Caco-2 (cell line): Measurements from ENCODE around the gene TAF6. TPM values are rescaled to one million over a fixed set of nuclear protein-coding genes. Genes with fewer than 3 reads are reported as not detected.

Source experiments
- BruUV-seq: library from RNA; stranded (reverse); fragments of 400-500 nt; replicated peaks from 2 replicates; lab custom pipeline; 2021; lab: Mats Ljungman, UMichigan
- CTCF ChIA-PET: fragments of 300-600 bp; sonication (Branson Sonifier 250); formaldehyde crosslinking; loops from one replicate; lab custom pipeline; 2022; ENCODE audit warnings: antibody characterized with exemption; lab: Charles Lee
- POLR2A ChIA-PET: fragments of 300-600 bp; sonication (Branson Sonifier 250); formaldehyde crosslinking; loops from one replicate; lab custom pipeline; 2022; ENCODE audit warnings: antibody characterized with exemption; lab: Charles Lee
- DNase-seq, 2 experiments: peaks; one replicate each; pipeline versions ENCODE4 v3.0.0 to v3.0.0-alpha.2; 2020 to 2022
- H3K27me3 ChIP-seq: replicated peaks from 2 replicates; pipeline ENCODE4 v1.6.0; 2011; ENCODE audit warnings: low read length; ENCODE audit not compliant: control insufficient read depth, insufficient read depth
- H3K36me3 ChIP-seq: 2 replicates; pipeline ENCODE4 v1.5.1; 2011; ENCODE audit warnings: low read length; ENCODE audit not compliant: control insufficient read depth, insufficient read depth
- H3K4me1 ChIP-seq: fragments of 250-450 bp; sonication (Bioruptor Pico); 2 replicates; pipeline ENCODE4 v1.5.1; 2020; ENCODE audit warnings: mild to moderate bottlenecking
- H3K4me3 ChIP-seq: 2 replicates; pipeline ENCODE4 v1.5.1; 2011; ENCODE audit warnings: low read depth, mild to moderate bottlenecking, control low read depth, low read length
- H3K9me3 ChIP-seq: fragments of 250-450 bp; sonication (Bioruptor Pico); 2 replicates; pipeline ENCODE4 v1.5.1; 2020; ENCODE audit warnings: mild to moderate bottlenecking, moderate library complexity
- H3K27ac Mint-ChIP-seq: one replicate; pipeline ENCODE4 v1.8.0; 2022; ENCODE audit warnings: mixed read lengths; ENCODE audit not compliant: unreplicated experiment
- H3K27me3 Mint-ChIP-seq: one replicate; pipeline ENCODE4 v1.8.0; 2022; ENCODE audit warnings: mixed read lengths; ENCODE audit not compliant: insufficient read depth, unreplicated experiment
- H3K36me3 Mint-ChIP-seq: one replicate; pipeline ENCODE4 v1.8.0; 2022; ENCODE audit warnings: mild to moderate bottlenecking, mixed read lengths; ENCODE audit not compliant: insufficient read depth, unreplicated experiment
- H3K4me1 Mint-ChIP-seq: one replicate; pipeline ENCODE4 v1.8.0; 2022; ENCODE audit warnings: low read depth, mixed read lengths; ENCODE audit not compliant: unreplicated experiment
- H3K4me3 Mint-ChIP-seq: one replicate; pipeline ENCODE4 v1.8.0; 2022; ENCODE audit warnings: mild to moderate bottlenecking, moderate library complexity, mixed read lengths; ENCODE audit not compliant: unreplicated experiment
- H3K9me3 Mint-ChIP-seq: one replicate; pipeline ENCODE4 v1.8.0; 2022; ENCODE audit warnings: mixed read lengths; ENCODE audit not compliant: unreplicated experiment
- intact Hi-C: fragments of 100-400 bp; cut with micrococcal nuclease; formaldehyde crosslinking; loops from one replicate; pipeline ENCODE4 v1.10.0; 2022; ENCODE audit not compliant: unreplicated experiment
- total RNA-seq: library from RNA; stranded (reverse); gene quantifications from 2 replicates; pipeline ENCODE4 v1.2.3, GENCODE V29; 2022
- TF ChIP-seq, protein P1 (sequence below), 2 experiments: fragments of 200-600 bp in 1 of 2; IDR thresholded peaks; 1 replicate in 1 of 2; 2 replicates in 1 of 2; pipeline versions ENCODE4 v1.5.1 to v1.8.0; 2011 to 2022; ENCODE audit warnings: antibody characterized with exemption in 1 of 2, control low read depth in 1 of 2, inconsistent platforms in 1 of 2, low read depth in 1 of 2, low read length in 1 of 2, mild to moderate bottlenecking in 1 of 2, moderate library complexity in 1 of 2; ENCODE audit not compliant: insufficient read depth in 1 of 2, severe bottlenecking in 1 of 2, unreplicated experiment in 1 of 2

TAF6 gene
- total RNA-seq, 1 experiment from 2014 or later = 81.2 TPM

DNA sequence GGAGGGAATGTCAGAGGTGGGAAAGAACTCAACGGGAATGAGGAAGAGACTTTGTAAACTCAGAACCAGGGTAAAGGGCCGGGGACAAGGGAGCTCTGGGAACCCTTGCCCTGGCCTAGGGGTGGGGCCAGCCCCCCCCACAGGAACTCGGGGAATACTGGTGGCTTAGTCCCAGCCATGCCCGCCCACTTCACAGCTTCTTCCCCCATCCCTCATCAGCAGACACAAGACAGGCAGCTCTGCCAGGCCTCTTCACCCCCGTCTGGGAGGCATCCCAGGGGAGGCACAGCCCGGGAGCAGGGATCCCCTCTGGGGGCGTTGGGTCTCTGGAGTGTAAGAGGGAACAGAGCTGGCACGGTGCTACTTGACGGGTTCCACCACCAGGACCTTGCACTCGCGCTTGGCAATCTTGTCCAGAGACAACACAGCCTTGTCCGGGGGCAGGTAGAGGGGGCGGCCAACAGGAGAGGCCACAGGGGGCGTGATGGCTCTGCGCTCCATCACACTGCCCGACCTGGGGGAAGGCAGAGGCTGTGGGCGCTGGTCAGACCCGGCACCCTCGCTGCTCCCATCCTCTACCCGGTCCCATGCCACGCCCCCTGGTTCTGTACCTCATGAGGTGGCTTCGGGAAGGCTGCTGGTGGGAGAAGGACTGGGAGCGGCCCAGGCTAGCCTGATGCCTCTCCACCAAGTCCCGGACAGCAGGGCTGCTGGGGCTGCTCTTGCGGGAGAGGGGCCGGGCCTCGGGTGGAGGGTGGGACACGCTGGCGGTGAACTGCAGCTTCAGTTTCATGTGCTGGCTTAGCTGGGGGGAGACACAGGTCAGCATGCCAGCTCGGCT is 35.7 kb upstream of the TAF6 start:
- Mint-ChIP-seq H3K4me3 (no peak overlapping the region), H3K9me3 (no peaks in the 10 kb centered on the region), H3K27ac (no peak overlapping the region), H3K27me3 (no peaks in the 10 kb centered on the region), H3K36me3 (peaks cover 85% of the 10 kb centered on the region), H3K4me1 (peaks cover 24% of the 10 kb centered on the region)
- TF ChIP-seq, protein P1, sequence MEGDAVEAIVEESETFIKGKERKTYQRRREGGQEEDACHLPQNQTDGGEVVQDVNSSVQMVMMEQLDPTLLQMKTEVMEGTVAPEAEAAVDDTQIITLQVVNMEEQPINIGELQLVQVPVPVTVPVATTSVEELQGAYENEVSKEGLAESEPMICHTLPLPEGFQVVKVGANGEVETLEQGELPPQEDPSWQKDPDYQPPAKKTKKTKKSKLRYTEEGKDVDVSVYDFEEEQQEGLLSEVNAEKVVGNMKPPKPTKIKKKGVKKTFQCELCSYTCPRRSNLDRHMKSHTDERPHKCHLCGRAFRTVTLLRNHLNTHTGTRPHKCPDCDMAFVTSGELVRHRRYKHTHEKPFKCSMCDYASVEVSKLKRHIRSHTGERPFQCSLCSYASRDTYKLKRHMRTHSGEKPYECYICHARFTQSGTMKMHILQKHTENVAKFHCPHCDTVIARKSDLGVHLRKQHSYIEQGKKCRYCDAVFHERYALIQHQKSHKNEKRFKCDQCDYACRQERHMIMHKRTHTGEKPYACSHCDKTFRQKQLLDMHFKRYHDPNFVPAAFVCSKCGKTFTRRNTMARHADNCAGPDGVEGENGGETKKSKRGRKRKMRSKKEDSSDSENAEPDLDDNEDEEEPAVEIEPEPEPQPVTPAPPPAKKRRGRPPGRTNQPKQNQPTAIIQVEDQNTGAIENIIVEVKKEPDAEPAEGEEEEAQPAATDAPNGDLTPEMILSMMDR (IDR thresholded peaks at IDR 0.05; ENCODE audit: insufficient read depth in 1 of 2, low read depth in 1 of 2, low read length in 1 of 2, severe bottlenecking in 1 of 2, unreplicated experiment in 1 of 2) = no peak
- no TSS peak for BruUV-seq
- Histone ChIP-seq H3K4me3 (no peak overlapping the region), H3K27me3 (no peaks in the 10 kb centered on the region), H3K4me1 (peaks cover 18% of the 10 kb centered on the region), H3K36me3 (no peaks in the 10 kb centered on the region; the same call in 1 of the 2 replicates), H3K9me3 (no peaks in the 10 kb centered on the region)
- intact Hi-C loops = no loop called here
- POLR2A ChIA-PET = interaction anchor here (0.8 kb wide), 1 partner anchor 12 kb away, joined by 3 read pairs; no protein-coding TSS in a partner anchor
- CTCF ChIA-PET = interaction anchor here (0.6 kb wide), 1 partner anchor 1024 kb away, joined by 3 read pairs; no protein-coding TSS in a partner anchor
- no peak for DNase-seq

DNA sequence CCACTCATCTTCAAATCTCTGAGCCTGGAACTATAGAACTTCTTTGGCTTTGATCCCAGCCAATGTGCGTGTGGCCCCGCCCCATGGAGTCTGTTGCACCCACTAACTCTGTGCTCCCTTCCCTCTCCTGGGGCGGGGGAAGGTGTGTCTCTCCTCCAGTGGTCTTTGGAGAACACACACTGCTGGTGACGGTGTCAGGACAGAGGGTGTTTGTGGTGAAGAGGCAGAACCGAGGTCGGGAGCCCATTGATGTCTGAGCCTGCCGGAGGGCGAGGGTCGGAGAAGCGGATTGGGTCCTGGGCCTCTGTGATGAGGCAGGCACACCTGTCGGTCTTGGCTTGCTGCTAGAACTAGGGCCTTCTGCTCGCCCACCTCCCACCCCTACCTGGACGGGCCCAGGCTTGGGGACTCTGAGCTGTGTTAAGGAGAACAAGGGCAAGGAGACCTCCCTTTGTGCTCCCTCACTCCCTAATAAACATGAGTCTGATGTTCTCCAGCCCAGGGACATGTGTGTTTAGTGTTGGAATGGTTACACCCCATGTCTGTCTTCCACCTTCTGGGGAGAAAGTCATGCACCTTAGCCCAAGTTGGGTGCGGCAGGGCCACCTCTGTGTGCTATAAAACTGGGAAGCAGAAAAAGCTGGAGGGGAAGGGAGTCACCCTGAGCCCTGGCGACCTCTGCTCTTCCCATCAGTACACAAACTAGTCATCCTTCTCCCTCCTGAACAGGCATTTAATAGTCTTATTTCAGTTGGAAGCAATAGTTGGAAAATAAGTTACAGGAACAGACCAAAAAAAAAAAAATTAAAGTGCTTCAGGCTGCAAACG is 34.8 kb upstream of the TAF6 start:
- no TSS peak for BruUV-seq
- no peak overlapping the region for H3K4me3 ChIP-seq
- no peak overlapping the region for H3K4me3 Mint-ChIP-seq
- no peak overlapping the region for H3K27ac Mint-ChIP-seq
- intact Hi-C loops = no loop called here
- TF ChIP-seq, protein P1 (IDR thresholded peaks at IDR 0.05; ENCODE audit: insufficient read depth in 1 of 2, low read depth in 1 of 2, low read length in 1 of 2, severe bottlenecking in 1 of 2, unreplicated experiment in 1 of 2) = no peak
- peaks cover 18% of the 10 kb centered on the region for H3K4me1 ChIP-seq
- H3K27me3 Mint-ChIP-seq = no peaks in the 10 kb centered on the region
- H3K9me3 ChIP-seq = no peaks in the 10 kb centered on the region
- ChIA-PET CTCF (interaction anchor here (0.6 kb wide), 1 partner anchor 1025 kb away, joined by 3 read pairs; no protein-coding TSS in a partner anchor), POLR2A (no interaction called here)
- H3K9me3 Mint-ChIP-seq = no peaks in the 10 kb centered on the region
- peaks cover 85% of the 10 kb centered on the region for H3K36me3 Mint-ChIP-seq
- H3K4me1 Mint-ChIP-seq = peaks cover 25% of the 10 kb centered on the region
- no peaks in the 10 kb centered on the region; the same call in 1 of the 2 replicates for H3K36me3 ChIP-seq
- DNase-seq = no peak
- no peaks in the 10 kb centered on the region for H3K27me3 ChIP-seq
